ENCODE data around the gene HES2. TPM values are rescaled to one million over a fixed set of nuclear protein-coding genes. Genes with fewer than 3 reads are reported as not detected.
"Not testable (repeated sequence)": the region's sequence is repeated elsewhere in the genome, so short reads cannot be mapped to it uniquely, and the experiment has no call there.

HES2 gene
- total RNA-seq, 1 donor from 2014 or later = 5.9 TPM

DNA sequence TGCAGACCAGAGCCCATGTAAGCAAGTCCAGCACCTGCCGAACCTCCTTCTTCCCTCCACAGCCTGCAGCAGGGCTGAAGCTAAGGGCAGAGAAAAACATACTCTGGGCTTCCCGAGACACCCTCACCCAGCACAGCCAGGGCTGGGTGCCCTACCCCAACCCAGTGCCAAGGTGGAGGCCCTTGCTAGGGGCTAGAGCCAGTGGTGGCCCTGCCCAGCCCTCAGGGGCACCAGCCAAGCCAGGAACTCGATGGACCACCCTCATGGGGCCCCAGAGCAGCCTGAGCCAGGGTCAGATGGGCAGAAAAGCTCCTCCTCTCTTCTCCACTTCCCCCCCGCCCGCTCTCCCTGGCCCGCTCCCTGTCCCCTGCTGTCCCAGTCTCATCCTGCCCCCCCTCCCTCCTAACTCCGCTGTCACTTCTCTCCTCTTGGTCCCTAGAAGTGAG is 30.3 kb upstream of the HES2 start:
- no peak for DNase-seq (ENCODE audit: extremely low spot score, unreplicated experiment)
- TF ChIP-seq, protein P1, sequence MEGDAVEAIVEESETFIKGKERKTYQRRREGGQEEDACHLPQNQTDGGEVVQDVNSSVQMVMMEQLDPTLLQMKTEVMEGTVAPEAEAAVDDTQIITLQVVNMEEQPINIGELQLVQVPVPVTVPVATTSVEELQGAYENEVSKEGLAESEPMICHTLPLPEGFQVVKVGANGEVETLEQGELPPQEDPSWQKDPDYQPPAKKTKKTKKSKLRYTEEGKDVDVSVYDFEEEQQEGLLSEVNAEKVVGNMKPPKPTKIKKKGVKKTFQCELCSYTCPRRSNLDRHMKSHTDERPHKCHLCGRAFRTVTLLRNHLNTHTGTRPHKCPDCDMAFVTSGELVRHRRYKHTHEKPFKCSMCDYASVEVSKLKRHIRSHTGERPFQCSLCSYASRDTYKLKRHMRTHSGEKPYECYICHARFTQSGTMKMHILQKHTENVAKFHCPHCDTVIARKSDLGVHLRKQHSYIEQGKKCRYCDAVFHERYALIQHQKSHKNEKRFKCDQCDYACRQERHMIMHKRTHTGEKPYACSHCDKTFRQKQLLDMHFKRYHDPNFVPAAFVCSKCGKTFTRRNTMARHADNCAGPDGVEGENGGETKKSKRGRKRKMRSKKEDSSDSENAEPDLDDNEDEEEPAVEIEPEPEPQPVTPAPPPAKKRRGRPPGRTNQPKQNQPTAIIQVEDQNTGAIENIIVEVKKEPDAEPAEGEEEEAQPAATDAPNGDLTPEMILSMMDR (conservative IDR thresholded peaks at IDR 0.05) = no peak
- no peaks in the 10 kb centered on the region for H3K36me3 Mint-ChIP-seq
- peak overlapping the region; percentile 43 for H3K27ac Mint-ChIP-seq
- H3K27me3 Mint-ChIP-seq = peaks cover 28% of the 10 kb centered on the region
- peak overlapping the region; percentile 54 for H3K4me3 Mint-ChIP-seq
- H3K4me1 Mint-ChIP-seq (ENCODE audit: unreplicated experiment) = peaks cover 15% of the 10 kb centered on the region
- no peaks in the 10 kb centered on the region for H3K9me3 Mint-ChIP-seq

DNA sequence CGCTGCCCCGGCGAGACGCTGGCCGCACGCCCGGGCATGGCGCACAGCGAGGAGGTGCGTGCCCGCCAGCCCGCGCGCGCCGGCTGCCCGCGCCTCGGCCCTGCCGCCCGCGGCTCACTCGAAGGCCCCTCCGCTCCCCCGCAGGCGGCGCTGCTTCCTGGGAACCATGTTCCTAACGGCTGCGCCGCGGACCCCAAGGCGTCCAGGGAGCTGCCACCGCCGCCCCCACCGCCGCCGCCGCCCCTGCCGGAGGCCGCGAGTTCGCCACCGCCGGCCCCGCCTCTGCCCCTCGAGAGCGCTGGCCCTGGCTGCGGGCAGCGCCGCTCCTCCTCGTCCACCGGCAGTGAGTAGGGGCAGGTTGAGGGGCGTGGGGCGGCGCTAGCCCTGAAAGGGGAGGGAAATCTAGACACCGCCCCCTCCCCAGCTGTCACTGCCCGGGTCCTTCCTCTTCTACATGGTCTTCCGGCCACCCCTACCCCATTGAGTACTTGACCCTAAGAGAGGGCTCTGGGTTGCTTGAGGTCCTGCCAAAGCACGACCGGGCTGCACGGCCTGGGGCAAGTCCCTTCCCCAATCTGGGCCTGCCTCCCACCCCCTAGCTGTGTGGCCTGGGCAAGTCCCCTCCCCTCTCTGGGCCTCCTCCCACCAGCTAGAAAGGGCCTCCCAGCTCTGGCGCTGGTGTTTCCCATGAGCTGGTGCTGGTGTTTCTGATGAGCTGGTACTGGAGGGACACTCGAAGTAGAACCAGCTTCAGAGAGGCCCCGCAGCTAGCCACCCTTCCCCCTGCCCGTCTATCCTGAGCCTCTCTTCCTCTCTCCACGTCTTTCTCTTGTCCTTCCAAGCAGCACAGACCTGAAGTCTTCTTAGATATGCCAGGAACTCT is 29.3 kb upstream of the HES2 start:
- Mint-ChIP-seq H3K4me3 (peak overlapping the region; percentile 54), H3K27ac (peak overlapping the region; percentile 43), H3K27me3 (peaks cover 31% of the 10 kb centered on the region), H3K9me3 (no peaks in the 10 kb centered on the region), H3K36me3 (no peaks in the 10 kb centered on the region), H3K4me1 (ENCODE audit: unreplicated experiment) (peaks cover 19% of the 10 kb centered on the region)
- no peak for DNase-seq (ENCODE audit: extremely low spot score, unreplicated experiment)
- TF ChIP-seq, protein P1 (conservative IDR thresholded peaks at IDR 0.05) = peak; percentile 14

DNA sequence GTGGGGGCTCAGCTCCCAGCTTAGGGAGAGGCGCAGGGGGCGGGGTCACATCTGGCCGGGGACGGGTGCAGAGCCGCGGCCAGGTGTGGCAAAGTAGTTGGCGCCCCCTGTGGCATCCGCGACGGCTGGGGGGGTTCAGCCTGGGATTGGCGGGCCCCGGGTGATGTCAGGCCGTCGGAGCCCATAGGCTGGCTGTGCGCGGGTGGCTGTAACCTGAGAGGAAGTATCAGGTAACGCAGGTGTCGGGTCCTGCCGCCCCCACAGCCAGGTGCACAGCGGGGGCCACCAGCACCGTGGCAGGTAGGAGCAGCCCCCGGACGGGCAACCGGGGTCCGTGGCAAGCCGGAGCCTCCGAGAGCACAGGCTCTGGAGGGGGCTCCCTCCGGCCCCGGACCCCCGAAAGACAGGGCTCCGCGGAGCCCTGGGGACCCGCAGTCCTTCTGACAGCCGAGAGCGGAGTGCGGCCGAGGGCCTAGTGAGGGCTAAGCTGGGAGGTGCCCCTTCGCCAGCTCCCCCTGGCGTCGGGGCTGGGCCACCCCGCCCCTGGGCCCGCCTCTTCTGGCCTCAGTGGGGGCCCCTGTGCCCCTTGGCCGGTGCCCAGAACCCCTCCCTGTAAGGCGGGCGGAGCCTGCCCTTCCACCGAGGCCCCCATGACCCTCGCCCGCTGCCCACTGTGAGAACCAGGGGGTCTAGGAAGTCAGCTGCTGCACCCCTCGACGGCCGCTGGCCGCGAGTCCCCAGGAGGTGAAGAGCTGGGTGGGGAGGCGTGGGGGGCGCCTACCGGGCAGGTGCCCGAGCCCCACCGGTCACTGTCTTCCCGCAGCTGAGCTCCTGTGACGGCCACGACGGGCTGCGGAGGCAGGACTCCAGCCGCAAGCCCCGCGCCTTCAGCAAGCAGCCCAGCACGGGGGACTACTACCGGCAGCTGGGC is 28.4 kb upstream of the HES2 start:
- H3K36me3 Mint-ChIP-seq = no peaks in the 10 kb centered on the region
- H3K27ac Mint-ChIP-seq = no peak overlapping the region
- peaks cover 24% of the 10 kb centered on the region for H3K27me3 Mint-ChIP-seq
- no peak for DNase-seq (ENCODE audit: extremely low spot score, unreplicated experiment)
- peaks cover 14% of the 10 kb centered on the region for H3K4me1 Mint-ChIP-seq (ENCODE audit: unreplicated experiment)
- peak overlapping the region; percentile 65 for H3K4me3 Mint-ChIP-seq
- no peaks in the 10 kb centered on the region for H3K9me3 Mint-ChIP-seq
- TF ChIP-seq, protein P1 (conservative IDR thresholded peaks at IDR 0.05) = peak; percentile 18

GRCh38 chr1:6447016-6447817 is 27.5 kb upstream of the HES2 start:
- TF ChIP-seq, protein P1 (conservative IDR thresholded peaks at IDR 0.05) = peak; percentile 19
- H3K27ac Mint-ChIP-seq = no peak overlapping the region
- H3K4me3 Mint-ChIP-seq = peak overlapping the region; percentile 65
- no peaks in the 10 kb centered on the region for H3K9me3 Mint-ChIP-seq
- H3K36me3 Mint-ChIP-seq = no peaks in the 10 kb centered on the region
- no peak for DNase-seq (ENCODE audit: extremely low spot score, unreplicated experiment)
- H3K27me3 Mint-ChIP-seq = peaks cover 22% of the 10 kb centered on the region
- H3K4me1 Mint-ChIP-seq (ENCODE audit: unreplicated experiment) = peaks cover 14% of the 10 kb centered on the region

GRCh38 chr1:6446665-6447015 is 26.9 kb upstream of the HES2 start:
- Mint-ChIP-seq H3K27me3 (peaks cover 23% of the 10 kb centered on the region), H3K9me3 (no peaks in the 10 kb centered on the region), H3K36me3 (no peaks in the 10 kb centered on the region), H3K4me1 (ENCODE audit: unreplicated experiment) (peaks cover 14% of the 10 kb centered on the region), H3K4me3 (no peak overlapping the region), H3K27ac (no peak overlapping the region)
- TF ChIP-seq, protein P1 (conservative IDR thresholded peaks at IDR 0.05) = no peak
- no peak for DNase-seq (ENCODE audit: extremely low spot score, unreplicated experiment)

DNA sequence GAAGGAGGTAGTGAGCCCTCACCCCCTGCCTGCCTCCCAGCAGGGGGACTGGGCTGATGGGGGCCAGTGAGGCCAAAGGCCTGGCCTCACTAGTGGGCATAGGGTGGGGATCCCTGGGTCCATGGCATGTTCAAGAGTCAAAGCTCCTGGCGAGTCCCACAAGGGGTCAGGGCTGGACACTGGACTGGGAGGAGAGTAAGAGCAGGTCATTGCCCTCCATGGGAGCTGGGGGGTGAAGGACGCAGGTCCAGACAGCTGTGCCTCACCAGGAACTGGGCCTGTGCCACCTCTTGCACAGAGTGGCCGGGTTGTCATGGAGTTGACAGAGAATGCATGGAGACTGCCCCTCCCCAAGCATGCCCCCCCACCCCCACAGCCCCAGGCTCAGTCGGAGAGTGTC is 26.2 kb upstream of the HES2 start:
- H3K9me3 Mint-ChIP-seq; H3K4me3 Mint-ChIP-seq; DNase-seq (ENCODE audit: extremely low spot score, unreplicated experiment); H3K27ac Mint-ChIP-seq; H3K36me3 Mint-ChIP-seq: not testable (repeated sequence)
- peaks cover 14% of the 10 kb centered on the region for H3K4me1 Mint-ChIP-seq (ENCODE audit: unreplicated experiment)
- H3K27me3 Mint-ChIP-seq = peaks cover 29% of the 10 kb centered on the region

Measured in type B pancreatic cell (in vitro differentiated cells).